Astrocyte (in vitro differentiated cells and primary cell): ENCODE results near the gene ELMO1. TPM values are rescaled to one million over a fixed set of nuclear protein-coding genes. Genes with fewer than 3 reads are reported as not detected.

Experiments used
- DNase-seq: peaks from one replicate; pipeline ENCODE4 v3.0.0-alpha.2; 2010; ENCODE audit warnings: low read depth
- FAIRE-seq: peaks from 2 replicates; lab custom pipeline; 2011; peaks lifted over from hg19 to GRCh38; lab: Jason Lieb, UNC
- H2AFZ ChIP-seq: 2 replicates; pipeline ENCODE4 v1.6.0; 2012; ENCODE audit warnings: low read depth, low read length, inconsistent platforms
- H3K27ac ChIP-seq: 2 replicates; pipeline ENCODE4 v1.5.1; 2011; ENCODE audit warnings: low read depth, low read length, inconsistent platforms
- H3K27me3 ChIP-seq: 2 replicates; pipeline ENCODE4 v1.6.0; 2011; ENCODE audit warnings: low read length, inconsistent platforms; ENCODE audit not compliant: insufficient read depth
- H3K36me3 ChIP-seq: 2 replicates; pipeline ENCODE4 v1.5.1; 2011; ENCODE audit warnings: low read length, inconsistent platforms; ENCODE audit not compliant: insufficient read depth
- H3K4me1 ChIP-seq: 2 replicates; pipeline ENCODE4 v1.5.1; 2011; ENCODE audit warnings: low read length, inconsistent platforms; ENCODE audit not compliant: insufficient read depth
- H3K4me2 ChIP-seq: 2 replicates; pipeline ENCODE4 v1.6.0; 2012; ENCODE audit warnings: low read length, inconsistent platforms
- H3K4me3 ChIP-seq: 2 replicates; pipeline ENCODE4 v1.5.1; 2011; ENCODE audit warnings: low read depth, mild to moderate bottlenecking, low read length, inconsistent platforms; ENCODE audit not compliant: insufficient read depth
- H3K79me2 ChIP-seq: 2 replicates; pipeline ENCODE4 v1.6.0; 2012; ENCODE audit warnings: mild to moderate bottlenecking, low read length, inconsistent platforms; ENCODE audit not compliant: insufficient read depth
- H3K9ac ChIP-seq: 2 replicates; pipeline ENCODE4 v1.6.0; 2012; ENCODE audit warnings: mild to moderate bottlenecking, low read length, inconsistent platforms
- H3K9me3 ChIP-seq: 2 replicates; pipeline ENCODE4 v1.5.1; 2012; ENCODE audit warnings: low read depth, mild to moderate bottlenecking, low read length, inconsistent platforms; ENCODE audit not compliant: insufficient read depth
- H4K20me1 ChIP-seq: 2 replicates; pipeline ENCODE4 v1.6.0; 2012; ENCODE audit warnings: low read length, inconsistent platforms; ENCODE audit not compliant: insufficient read depth
- H3K27ac Mint-ChIP-seq: one replicate; pipeline ENCODE4 v1.8.0; 2021; ENCODE audit warnings: mild to moderate bottlenecking, mixed read lengths; ENCODE audit not compliant: unreplicated experiment
- H3K27me3 Mint-ChIP-seq: one replicate; pipeline ENCODE4 v1.8.0; 2021; ENCODE audit warnings: low read depth, mixed read lengths; ENCODE audit not compliant: unreplicated experiment
- H3K36me3 Mint-ChIP-seq: one replicate; pipeline ENCODE4 v1.8.0; 2021; ENCODE audit warnings: low read depth, mixed read lengths; ENCODE audit not compliant: unreplicated experiment
- H3K4me1 Mint-ChIP-seq: one replicate; pipeline ENCODE4 v1.8.0; 2021; ENCODE audit warnings: low read depth, mixed read lengths; ENCODE audit not compliant: unreplicated experiment
- H3K4me3 Mint-ChIP-seq: one replicate; pipeline ENCODE4 v1.8.0; 2021; ENCODE audit warnings: mild to moderate bottlenecking, moderate library complexity, mixed read lengths; ENCODE audit not compliant: unreplicated experiment
- H3K9me3 Mint-ChIP-seq: one replicate; pipeline ENCODE4 v1.8.0; 2021; ENCODE audit warnings: mild to moderate bottlenecking, mixed read lengths; ENCODE audit not compliant: unreplicated experiment
- EZH2 ChIP-seq: IDR thresholded peaks from 2 replicates; pipeline ENCODE4 v1.6.1; 2012; ENCODE audit warnings: mild to moderate bottlenecking, low read length, inconsistent platforms; ENCODE audit not compliant: insufficient read depth
- total RNA-seq: library from RNA; stranded (reverse); gene quantifications from 2 replicates; pipeline ENCODE4 v1.2.1, GENCODE V29; 2021
- TF ChIP-seq, protein P1 (sequence below): IDR thresholded peaks from 2 replicates; pipeline ENCODE4 v1.5.1; 2011; ENCODE audit warnings: low read depth, mild to moderate bottlenecking, inconsistent platforms, low read length, moderate library complexity; ENCODE audit not compliant: insufficient read depth

Gene ELMO1
- total RNA-seq, 1 donor from 2014 or later = 20.4 TPM

- Histone ChIP-seq H2AFZ (no peak overlapping the region), H3K27me3 (no peaks in the 10 kb centered on the region), H3K9ac (no peak overlapping the region), H3K4me1 (no peaks in the 10 kb centered on the region), H3K36me3 (no peaks in the 10 kb centered on the region), H4K20me1 (no peaks in the 10 kb centered on the region), H3K27ac (no peak overlapping the region), H3K4me3 (no peak overlapping the region), H3K4me2 (no peak overlapping the region), H3K79me2 (no peaks in the 10 kb centered on the region), H3K9me3 (peaks cover 3% of the 10 kb centered on the region)
- Mint-ChIP-seq H3K27me3 (no peaks in the 10 kb centered on the region), H3K27ac (no peak overlapping the region), H3K36me3 (no peaks in the 10 kb centered on the region), H3K9me3 (no peaks in the 10 kb centered on the region), H3K4me1 (no peaks in the 10 kb centered on the region), H3K4me3 (no peak overlapping the region)
- TF ChIP-seq EZH2 = no peak
- TF ChIP-seq, protein P1, sequence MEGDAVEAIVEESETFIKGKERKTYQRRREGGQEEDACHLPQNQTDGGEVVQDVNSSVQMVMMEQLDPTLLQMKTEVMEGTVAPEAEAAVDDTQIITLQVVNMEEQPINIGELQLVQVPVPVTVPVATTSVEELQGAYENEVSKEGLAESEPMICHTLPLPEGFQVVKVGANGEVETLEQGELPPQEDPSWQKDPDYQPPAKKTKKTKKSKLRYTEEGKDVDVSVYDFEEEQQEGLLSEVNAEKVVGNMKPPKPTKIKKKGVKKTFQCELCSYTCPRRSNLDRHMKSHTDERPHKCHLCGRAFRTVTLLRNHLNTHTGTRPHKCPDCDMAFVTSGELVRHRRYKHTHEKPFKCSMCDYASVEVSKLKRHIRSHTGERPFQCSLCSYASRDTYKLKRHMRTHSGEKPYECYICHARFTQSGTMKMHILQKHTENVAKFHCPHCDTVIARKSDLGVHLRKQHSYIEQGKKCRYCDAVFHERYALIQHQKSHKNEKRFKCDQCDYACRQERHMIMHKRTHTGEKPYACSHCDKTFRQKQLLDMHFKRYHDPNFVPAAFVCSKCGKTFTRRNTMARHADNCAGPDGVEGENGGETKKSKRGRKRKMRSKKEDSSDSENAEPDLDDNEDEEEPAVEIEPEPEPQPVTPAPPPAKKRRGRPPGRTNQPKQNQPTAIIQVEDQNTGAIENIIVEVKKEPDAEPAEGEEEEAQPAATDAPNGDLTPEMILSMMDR = no peak
- FAIRE-seq = no peak
- DNase-seq = no peak
Measured at GRCh38 chr7:37131855-37132254, 316.8 kb downstream of the ELMO1 start.

GRCh38 chr7:37129035-37129425 is 319.6 kb downstream of the ELMO1 start:
- Histone ChIP-seq H3K9ac (no peak overlapping the region), H3K36me3 (no peaks in the 10 kb centered on the region), H2AFZ (no peak overlapping the region), H3K79me2 (no peaks in the 10 kb centered on the region), H3K4me2 (no peak overlapping the region), H3K4me3 (no peak overlapping the region), H3K27me3 (no peaks in the 10 kb centered on the region), H4K20me1 (no peaks in the 10 kb centered on the region), H3K4me1 (no peaks in the 10 kb centered on the region), H3K27ac (no peak overlapping the region), H3K9me3 (peaks cover 3% of the 10 kb centered on the region)
- Mint-ChIP-seq H3K27ac (no peak overlapping the region), H3K36me3 (no peaks in the 10 kb centered on the region), H3K9me3 (peaks cover 3% of the 10 kb centered on the region), H3K27me3 (no peaks in the 10 kb centered on the region), H3K4me1 (no peaks in the 10 kb centered on the region), H3K4me3 (no peak overlapping the region)
- TF ChIP-seq, protein P1 = no peak
- TF ChIP-seq EZH2 = no peak
- no peak for FAIRE-seq
- no peak for DNase-seq

GRCh38 chr7:37128327-37129034 is 320.2 kb downstream of the ELMO1 start:
- Mint-ChIP-seq H3K36me3 (no peaks in the 10 kb centered on the region), H3K27me3 (no peaks in the 10 kb centered on the region), H3K9me3 (peaks cover 3% of the 10 kb centered on the region), H3K27ac (no peak overlapping the region), H3K4me1 (no peaks in the 10 kb centered on the region), H3K4me3 (no peak overlapping the region)
- Histone ChIP-seq H3K27ac (no peak overlapping the region), H3K9ac (no peak overlapping the region), H3K4me2 (no peak overlapping the region), H2AFZ (no peak overlapping the region), H3K27me3 (no peaks in the 10 kb centered on the region), H3K79me2 (no peaks in the 10 kb centered on the region), H3K4me3 (no peak overlapping the region), H3K9me3 (peaks cover 3% of the 10 kb centered on the region), H4K20me1 (no peaks in the 10 kb centered on the region), H3K4me1 (no peaks in the 10 kb centered on the region), H3K36me3 (no peaks in the 10 kb centered on the region)
- no peak for FAIRE-seq
- DNase-seq = peak; percentile 26
- TF ChIP-seq, protein P1 = no peak
- no peak for TF ChIP-seq EZH2
